Measurements from ENCODE around the gene RBM6.
A peak's percentile ranks its signal among the peaks of the same experiment; 100 is the strongest.
"Not testable (repeated sequence)": the region's sequence is repeated elsewhere in the genome, so short reads cannot be mapped to it uniquely, and the experiment has no call there.

RBM6 gene, protein sequence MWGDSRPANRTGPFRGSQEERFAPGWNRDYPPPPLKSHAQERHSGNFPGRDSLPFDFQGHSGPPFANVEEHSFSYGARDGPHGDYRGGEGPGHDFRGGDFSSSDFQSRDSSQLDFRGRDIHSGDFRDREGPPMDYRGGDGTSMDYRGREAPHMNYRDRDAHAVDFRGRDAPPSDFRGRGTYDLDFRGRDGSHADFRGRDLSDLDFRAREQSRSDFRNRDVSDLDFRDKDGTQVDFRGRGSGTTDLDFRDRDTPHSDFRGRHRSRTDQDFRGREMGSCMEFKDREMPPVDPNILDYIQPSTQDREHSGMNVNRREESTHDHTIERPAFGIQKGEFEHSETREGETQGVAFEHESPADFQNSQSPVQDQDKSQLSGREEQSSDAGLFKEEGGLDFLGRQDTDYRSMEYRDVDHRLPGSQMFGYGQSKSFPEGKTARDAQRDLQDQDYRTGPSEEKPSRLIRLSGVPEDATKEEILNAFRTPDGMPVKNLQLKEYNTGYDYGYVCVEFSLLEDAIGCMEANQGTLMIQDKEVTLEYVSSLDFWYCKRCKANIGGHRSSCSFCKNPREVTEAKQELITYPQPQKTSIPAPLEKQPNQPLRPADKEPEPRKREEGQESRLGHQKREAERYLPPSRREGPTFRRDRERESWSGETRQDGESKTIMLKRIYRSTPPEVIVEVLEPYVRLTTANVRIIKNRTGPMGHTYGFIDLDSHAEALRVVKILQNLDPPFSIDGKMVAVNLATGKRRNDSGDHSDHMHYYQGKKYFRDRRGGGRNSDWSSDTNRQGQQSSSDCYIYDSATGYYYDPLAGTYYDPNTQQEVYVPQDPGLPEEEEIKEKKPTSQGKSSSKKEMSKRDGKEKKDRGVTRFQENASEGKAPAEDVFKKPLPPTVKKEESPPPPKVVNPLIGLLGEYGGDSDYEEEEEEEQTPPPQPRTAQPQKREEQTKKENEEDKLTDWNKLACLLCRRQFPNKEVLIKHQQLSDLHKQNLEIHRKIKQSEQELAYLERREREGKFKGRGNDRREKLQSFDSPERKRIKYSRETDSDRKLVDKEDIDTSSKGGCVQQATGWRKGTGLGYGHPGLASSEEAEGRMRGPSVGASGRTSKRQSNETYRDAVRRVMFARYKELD

DNA sequence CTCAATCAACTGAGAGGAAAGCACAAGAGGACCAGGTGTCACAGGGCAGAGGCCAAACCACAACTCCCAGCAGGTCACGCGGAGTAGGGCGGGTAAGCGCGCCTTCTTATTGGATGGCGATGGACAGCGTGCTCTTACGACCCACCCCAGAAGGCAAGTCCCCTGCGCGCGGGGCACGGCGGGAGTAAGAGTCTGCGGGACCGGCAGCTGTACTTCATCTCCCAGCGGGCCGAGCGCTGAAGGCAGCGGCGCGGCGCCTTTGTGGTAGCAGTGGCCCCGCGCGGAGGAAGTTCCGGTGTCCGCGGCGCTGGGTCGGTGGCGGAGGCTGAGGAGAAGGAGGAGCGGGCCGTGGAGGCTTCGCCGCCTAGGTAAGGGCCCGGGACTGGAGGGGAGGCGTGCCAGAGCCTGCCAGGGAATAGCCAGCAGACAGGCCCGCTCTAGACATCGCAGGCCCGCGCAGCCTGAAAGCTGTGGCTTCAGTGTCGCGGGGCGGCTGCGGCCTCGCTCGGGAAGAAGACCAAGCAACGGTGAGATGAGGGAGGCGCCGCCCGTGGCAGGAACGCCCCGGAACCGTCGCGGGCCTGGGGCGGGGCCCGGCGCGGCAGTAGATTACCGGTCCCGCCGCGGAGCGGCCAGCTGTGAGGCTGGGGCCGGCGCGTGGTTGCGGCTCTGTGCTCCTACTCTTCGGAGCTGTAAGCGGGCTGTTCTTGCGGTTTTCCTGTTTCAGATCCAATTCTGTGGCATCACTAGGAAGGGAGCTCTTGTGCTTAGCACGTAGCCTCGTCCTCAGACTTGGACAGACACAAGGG is at the start of gene RBM6:
Gene RBM6 (plus strand): TSS at position 293 of the 809 bp plus-strand sequence. CDS start 22,492 bp downstream, outside the sequence.
- DNase-seq = peak; percentile 97

DNA sequence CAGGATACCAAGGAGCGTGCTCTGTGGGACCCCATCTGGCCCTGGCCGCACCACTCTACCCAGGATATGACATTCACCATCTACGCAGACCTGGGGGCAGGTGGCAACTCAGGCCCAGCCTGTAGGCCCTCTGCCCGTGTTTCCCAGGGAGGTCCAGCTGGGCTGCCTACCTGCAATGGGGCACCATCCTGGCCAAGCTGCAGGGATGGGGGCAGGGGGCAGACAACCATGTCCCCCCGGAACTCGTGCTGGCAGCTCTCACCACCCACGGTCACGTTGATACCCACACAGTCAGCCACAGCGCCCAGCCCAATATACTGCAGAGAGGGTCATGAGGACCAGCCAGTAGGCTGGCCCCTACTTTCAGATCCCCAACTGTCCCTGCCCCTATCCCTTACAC is 44.2 kb upstream of the RBM6 start:
- DNase-seq = no peak

DNA sequence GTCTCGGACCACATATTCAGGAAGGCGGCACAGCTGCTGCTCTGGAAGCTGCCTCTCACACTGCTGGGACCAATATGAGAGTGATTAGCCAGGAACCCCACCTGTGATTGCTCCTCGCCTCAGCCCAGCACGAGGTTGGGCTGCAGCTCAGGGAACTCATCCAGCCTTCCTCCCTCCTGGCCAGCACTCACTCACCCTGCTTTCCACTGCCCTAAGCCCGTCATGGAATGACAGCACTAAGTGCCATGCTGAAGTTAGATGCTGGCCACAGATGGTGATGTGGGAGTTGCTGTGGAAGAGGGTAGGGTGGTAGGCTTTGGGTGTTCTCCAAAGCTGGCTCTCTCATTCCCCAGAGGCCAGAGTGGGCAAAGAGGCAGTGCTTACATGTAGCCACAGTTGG is 43.6 kb upstream of the RBM6 start:
- DNase-seq = no peak

DNA sequence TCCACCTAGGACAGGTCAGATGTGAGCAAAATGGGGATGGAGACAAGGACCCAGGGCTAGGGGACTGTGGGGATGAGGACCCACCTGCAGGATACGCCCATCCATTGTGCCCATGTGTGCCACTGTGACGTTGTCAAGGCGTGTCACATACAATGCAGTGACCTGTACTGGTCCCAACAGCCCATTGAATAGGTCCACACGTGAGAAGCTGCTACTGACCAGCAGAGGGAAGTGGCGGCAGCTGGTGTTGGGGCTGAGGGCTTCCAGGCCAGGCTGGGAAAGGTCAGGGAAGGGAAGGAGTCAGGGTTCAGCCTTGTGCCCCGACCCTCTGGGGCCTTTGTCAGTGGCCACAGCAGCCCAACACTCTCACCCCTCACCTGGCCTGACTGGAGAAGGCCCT is 41.0 kb upstream of the RBM6 start:
- no peak for DNase-seq

DNA sequence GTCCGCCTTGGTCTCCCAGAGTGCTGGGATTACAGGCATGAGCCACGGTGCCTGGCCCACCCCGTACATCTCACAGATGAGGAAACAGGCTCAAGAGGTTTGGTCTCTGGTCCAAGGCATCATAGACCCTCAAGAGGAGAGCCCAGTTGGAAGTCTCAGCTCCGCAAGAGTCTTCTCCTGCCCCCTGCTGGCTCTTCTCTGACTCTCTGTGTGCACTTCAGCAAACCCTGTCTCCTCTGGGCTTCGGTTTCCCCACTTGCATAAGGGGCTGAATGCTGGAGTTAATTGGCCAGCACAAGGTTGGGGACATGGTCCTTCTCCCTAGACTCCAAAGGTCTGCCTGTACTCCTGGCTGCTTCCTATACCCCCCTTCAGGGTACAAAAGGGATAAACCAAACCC is 40.1 kb upstream of the RBM6 start:
- no peak for DNase-seq

DNA sequence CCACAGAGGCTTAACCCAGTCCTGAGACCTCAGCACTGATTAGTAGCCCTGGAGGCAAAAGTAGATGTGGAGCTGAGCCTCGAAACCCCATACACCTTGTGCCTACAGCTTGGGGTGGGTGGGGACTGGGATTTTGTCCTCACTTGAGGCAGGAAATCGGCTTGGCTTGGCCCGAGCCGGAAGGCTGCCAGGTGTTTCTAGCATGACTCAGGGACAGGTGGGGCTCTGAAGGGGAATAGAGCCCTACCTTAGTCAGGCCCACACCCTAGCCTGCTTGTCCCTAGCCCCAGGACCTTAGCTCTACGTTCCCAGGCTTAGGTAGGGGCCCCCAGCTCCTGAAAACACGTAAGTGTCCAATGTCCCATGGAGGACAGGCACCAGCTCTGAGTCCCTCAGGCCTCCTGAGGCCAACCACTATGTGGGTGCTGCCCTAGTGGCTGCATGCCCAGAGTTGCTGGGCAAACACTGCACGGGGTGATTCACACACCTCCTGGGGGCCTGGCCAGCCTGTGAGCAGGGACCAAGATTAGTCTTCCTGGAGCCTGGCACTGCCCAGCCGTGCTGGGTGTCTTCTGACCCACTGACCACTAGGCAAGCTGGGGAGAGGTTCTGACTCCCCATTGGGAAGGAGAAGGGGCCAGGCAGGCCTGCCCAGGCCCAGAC is 39.3 kb upstream of the RBM6 start:
- DNase-seq = no peak

DNA sequence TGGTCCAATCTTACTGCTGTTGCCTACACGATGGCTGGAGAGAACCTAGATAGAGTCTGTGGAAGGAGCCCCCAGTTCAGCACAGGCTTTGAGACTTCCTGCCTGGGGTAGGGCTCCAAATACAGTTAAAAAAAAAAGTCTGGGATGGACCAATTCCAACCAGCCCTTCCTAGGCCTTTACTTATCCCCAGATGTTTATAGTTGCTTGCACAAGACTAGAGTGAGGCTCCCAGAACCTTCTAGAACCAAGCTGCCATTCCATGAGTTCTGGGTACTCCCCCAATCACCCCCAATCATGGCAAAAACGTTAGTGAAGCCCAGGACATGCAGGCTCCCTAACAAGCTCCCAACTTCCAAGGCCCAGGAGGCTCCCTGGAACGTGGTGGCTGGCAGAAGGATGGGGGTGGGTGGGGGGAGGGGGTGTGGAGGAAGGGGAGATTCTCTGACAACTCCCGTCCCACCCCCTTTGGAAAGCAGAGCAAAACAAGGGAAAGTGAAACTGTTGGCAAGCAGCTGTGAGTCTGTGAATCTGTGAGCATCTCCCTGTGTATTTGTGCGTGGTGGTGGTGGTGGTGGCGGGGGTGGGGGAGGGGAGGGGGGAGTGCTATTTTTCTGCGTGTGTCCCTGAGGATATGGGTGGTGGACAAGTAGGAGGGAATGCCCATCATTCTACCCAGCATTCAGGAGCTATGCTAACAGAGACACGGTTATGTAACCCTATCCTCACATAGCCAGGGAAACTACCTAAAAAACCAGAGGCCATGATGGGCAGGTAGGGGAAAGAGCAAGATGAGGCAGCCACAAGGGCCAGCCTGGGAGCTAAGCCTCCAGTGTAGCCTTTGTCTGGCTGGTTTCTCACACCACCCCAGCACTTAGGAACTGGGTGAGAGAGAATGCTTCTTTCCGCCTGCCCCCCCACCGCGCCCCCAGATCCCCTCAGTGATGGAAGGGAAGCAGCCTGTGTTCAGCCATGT is 38.3 kb upstream of the RBM6 start:
- no peak for DNase-seq

DNA sequence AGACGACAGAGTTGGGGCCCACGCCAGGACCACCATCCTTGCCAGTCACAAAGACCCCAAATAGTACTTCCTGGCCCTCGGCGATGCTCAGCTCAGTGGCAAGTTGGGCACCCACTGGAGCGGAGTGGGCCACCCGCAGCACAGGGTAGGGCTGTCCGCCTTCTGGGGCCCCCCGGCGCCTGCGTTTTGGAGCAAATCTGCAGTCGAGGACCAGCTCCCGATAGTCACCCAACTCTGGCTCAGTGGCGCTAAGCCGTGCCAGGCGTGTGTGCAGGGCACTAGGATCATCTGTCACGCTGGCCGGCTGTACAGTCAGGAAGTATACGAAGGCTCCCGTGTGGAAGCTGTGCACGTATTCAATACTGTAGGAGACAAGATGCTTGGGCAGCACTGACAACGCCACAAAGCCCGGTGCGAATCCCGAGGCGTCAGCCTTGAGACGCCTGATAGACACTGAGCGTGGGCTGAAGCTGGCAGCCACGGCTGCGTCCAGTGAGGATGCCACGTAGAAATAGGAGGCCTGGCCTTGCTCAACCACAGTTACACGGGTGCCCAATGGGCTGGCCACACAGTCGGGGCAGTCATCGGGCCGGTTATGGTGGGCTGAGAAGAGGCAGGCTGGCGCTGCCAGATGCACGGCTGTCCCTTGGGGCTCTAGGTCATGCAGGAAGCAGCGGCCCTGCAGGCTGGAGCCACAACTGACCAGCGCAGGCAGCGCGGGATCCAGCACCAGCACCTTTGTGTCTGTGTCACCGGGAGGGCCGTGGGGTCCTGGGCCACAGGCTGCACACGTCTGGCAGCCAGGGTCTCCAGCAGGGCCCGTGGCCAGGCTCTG is 37.2 kb upstream of the RBM6 start:
- no peak for DNase-seq

DNA sequence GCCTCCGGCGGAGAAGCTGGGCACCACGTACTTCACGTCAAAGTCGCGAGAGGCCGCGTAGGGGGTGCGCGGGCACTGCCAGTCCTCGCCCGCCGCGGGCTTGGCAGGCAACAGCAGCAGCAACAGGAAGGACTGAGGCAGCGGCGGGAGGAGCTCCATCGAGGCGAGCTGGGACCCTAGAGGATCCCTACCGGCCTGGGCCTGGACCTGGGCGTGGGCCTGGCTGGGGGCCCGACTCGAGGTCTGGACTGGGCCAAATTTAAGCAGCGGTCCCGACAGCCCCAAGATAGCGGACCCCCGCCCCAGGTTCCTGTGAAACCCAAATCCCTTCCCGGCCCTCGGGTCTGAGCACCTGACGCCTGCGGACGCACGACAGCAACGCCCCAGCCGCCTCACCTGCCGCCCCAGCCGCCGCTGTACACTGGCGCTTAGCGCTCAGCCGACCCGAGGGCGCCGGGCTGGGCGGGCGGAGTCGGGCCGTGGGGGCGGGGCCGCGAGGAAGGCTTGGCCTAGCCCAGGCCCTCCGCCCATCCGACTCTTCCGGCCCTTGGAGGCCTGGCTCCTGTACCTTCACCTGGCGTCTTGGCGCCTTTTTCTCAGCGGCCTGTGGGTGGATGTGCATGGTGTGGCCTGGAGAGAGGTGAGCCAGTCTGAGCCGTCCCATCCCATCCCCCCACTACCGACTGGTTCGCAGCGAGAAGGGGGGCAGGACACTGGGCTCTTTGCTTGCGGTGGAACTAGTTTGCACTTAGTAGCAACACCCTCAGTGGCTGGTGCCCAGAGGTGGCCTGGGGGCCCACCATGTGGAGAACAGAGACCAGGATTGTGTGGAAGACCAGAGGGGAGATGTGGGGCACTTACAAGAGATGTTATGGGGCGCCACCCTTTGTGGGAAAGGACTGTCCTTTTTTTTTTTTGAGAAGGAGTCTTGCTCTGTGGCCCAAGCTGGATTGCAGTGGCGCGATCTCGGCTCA is 36.2 kb upstream of the RBM6 start, which contains the start of gene MST1R:
Gene MST1R (minus strand): TSS at position 423 of the 974 bp plus-strand sequence. CDS start 264 bp downstream, at position 159.
- DNase-seq = peak; percentile 87

DNA sequence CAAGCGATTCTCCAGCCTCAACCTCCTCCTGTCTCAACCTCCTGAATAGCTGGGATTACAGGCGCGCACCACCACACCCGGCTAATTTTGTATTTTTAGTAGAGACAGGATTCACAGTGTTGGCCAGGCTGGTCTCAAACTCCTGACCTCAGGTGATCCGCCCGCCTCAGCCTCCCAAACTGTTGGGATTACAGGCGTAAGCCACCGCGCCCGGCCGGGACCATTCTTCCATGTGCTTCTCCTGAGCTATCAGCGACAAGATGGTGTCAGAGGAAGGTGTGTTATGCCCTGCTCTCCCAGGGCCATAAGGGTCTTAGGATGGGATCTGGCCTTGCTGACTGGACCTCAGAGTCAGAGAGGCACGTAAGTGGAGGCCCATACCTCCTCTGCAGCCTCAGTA is 35.5 kb upstream of the RBM6 start:
- DNase-seq = not testable (repeated sequence)

DNA sequence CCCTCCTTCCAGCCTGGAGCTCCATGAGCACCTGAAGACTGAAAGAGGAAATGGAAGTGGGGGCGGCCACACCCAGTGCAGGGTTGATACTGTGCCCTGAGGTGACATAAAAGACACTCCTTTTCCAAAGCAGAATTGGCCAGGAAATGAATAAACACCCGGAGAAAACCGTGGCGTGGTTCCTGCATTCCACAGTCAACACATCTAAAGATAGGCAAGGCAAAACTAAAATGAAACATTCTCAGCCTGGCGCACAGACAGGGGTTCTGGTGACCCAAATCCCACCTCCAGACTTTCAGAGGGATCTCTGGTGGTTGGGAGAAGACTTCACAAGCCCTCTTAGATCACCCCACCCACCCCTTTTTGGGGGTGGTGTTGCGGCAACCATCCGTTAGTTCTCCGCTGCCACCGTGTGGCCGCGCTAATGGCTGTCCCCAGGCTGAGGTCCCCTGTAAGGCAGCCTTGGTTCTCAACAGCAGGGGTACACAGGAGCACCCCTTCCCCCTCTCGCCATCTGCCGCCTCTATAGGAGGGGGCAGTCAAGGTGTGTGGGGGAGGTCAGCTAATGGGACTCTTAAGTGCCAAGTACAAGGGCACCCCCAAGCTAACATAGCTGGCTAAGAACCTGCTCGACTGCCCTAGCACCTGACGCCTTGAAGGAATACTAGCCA is 33.7 kb upstream of the RBM6 start:
- peak; percentile 43 for DNase-seq

DNA sequence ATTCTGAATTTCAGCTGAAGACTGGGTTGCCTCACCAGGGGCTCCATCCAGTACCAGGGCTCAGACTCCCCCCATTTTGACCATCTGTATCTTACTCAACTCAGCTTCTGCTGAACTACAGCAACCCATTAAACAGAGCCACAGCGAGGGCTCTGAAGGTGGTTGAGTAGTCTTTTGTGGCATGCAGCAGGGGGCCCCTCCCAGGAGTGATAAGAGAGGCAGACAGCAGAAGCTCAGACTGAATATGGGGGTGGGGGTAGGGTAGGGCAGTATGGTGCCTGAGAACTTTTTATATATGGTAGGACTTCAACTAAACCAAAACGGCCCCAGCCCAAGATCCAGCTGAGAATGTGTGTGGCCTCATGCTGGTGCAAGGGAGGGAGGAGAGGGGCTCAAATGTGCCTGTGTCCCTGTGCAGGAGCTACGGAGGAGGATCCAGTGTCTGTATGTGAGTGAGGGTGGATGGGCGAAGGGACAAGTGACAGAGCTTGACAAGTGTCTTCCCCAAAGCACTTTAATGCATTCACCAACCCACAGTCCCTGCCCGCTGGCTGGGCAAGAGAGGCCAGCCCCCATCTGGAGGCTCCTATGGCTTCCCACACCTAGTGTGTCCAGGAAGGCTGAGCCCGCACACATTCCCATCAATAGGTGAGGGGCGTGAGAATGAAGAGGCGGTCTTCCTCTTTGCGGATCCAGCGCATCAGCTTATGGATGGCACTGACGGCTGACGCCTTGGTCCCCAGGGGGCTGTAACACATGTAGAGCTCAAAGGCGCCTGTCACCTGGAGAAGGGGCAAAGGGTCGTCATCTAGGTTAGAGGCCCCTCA is 31.4 kb upstream of the RBM6 start:
- no peak for DNase-seq

DNA sequence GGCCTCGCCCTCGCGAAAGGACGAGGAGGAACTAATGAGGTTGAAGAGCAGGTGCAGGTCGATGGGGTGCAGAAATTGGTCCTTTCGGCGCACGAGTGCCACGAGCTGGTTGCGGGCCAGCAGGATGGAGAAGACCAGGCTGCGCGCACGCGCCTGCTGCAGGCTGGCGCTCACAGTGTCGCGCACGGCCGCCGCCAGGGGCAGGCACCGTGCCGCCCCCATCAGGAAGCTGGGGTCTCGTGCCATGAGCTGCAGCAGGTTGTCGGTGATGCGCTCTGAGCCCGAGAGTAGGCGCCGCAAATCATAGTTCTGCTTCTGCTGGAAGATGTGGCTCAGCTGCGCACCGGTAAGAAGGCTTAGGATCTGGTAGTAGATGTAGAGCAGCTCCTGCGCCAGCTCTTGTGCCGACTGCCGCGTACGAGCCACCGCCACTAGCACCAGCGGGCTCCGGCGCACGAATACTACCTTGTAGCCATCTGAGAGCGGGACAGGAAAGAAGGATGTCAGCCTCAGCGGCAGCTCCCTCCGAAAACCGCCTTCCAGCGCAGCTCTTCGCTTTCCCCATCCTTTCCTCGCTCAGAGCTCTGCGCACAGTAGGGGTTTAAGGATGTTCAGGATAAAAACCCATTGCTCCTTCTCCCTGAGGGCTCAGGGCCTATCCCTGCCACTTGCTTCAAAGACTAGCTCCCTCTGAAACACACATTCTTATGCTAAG is 29.4 kb upstream of the RBM6 start:
- no peak for DNase-seq

DNA sequence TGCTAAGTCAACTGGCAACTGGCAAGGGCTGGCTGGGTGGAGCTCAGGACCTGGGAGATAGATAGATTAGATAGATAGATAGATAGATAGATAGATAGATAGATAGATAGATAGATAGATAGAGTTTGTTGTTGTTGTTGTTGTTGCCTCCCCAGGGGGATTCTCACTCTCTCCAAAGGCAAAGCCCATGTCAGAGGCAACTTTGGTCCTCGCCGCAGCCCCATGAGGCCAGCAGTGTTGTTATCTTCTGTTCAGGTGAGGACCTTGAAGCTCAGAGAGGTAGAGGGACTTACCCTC is 28.9 kb upstream of the RBM6 start:
- DNase-seq = no peak

DNA sequence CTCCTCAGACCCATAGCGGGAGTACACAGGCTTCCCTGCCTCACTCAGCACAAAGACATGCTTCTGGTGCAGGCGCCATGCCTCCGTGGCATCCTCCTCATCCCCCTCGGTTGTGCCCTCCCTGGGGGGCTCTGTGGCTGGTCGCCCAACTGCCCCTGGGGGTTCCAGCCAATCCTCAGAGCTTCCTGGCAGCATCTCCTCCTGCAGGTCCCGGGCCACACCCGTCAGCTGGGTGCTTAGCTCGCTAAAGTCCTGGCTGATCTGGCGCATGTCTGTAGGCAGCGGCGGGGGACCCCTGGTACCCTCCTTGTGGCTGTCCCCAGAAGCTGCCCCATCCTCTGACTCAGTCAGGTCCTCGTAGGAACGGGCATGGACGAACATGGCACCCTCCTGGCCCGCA is 28.3 kb upstream of the RBM6 start:
- DNase-seq = no peak

DNA sequence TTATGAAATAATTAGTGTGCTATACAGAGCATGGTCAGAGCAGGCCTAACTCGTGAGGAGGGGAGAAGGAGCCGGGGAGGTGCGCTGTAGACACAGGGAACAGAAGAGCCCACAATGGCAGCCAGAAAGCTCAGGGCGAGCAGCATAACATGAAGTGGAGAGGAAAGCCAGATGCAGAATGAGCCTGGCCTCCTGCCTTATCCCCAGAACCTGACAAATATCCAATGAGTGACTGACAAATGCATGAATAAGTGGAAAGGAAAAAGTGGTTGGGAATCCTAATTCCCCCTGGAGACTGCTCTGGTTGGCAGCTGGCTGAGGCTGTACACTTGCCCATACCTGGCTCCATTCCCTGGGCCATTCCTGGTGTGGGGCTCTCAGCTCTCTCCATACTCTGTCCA is 27.1 kb upstream of the RBM6 start:
- no peak for DNase-seq
